Mesendoderm (in vitro differentiated cells): ENCODE data around the gene TMEM95.

Experiments used
- DNase-seq: peaks from one replicate; pipeline ENCODE4 v3.0.0; 2013
- H2AK5ac ChIP-seq: 2 replicates; pipeline ENCODE4 v1.6.1; 2013; ENCODE audit warnings: low read length, inconsistent platforms
- H2BK120ac ChIP-seq: 2 replicates; pipeline ENCODE4 v1.6.1; 2013; ENCODE audit warnings: low read depth, mild to moderate bottlenecking, low read length, moderate library complexity, mixed read lengths
- H2BK15ac ChIP-seq: replicated peaks from 2 replicates; pipeline ENCODE4 v1.6.1; 2013; ENCODE audit warnings: low read depth, mild to moderate bottlenecking, moderate library complexity
- H2BK5ac ChIP-seq: 2 replicates; pipeline ENCODE4 v1.6.1; 2013; ENCODE audit warnings: low read length, inconsistent platforms
- H3K18ac ChIP-seq: 2 replicates; pipeline ENCODE4 v1.6.1; 2013; ENCODE audit warnings: mild to moderate bottlenecking, low read length, mixed read lengths
- H3K23ac ChIP-seq: one replicate; pipeline ENCODE4 v1.6.1; 2013; ENCODE audit warnings: low read length
- H3K27ac ChIP-seq: 2 replicates; pipeline ENCODE4 v1.5.1; 2013; ENCODE audit warnings: low read depth, mild to moderate bottlenecking, inconsistent platforms, low read length, moderate library complexity
- H3K27me3 ChIP-seq: 2 replicates; pipeline ENCODE4 v1.6.1; 2013; ENCODE audit warnings: low read length, control low read depth, mild to moderate bottlenecking, inconsistent platforms; ENCODE audit not compliant: insufficient read depth, poor library complexity
- H3K36me3 ChIP-seq: 2 replicates; pipeline ENCODE4 v1.6.1; 2013; ENCODE audit warnings: low read length, inconsistent platforms; ENCODE audit not compliant: control insufficient read depth, insufficient read depth
- H3K4ac ChIP-seq: one replicate; pipeline ENCODE4 v1.6.1; 2013; ENCODE audit warnings: low read depth, mild to moderate bottlenecking, low read length, moderate library complexity
- H3K4me1 ChIP-seq: 2 replicates; pipeline ENCODE4 v1.6.1; 2013; ENCODE audit warnings: low read depth, low read length, inconsistent platforms; ENCODE audit not compliant: control insufficient read depth
- H3K4me2 ChIP-seq: 2 replicates; pipeline ENCODE4 v1.6.1; 2013; ENCODE audit warnings: low read length
- H3K4me3 ChIP-seq: 2 replicates; pipeline ENCODE4 v1.5.1; 2013; ENCODE audit warnings: mild to moderate bottlenecking, low read length
- H3K56ac ChIP-seq: one replicate; pipeline ENCODE4 v1.6.1; 2013; ENCODE audit warnings: low read length
- H3K79me1 ChIP-seq: 2 replicates; pipeline ENCODE4 v1.6.1; 2013; ENCODE audit warnings: low read length, inconsistent platforms
- H3K79me2 ChIP-seq: 2 replicates; pipeline ENCODE4 v1.6.1; 2013; ENCODE audit warnings: mild to moderate bottlenecking, low read length; ENCODE audit not compliant: control insufficient read depth, insufficient read depth
- H3K9ac ChIP-seq: 2 replicates; pipeline ENCODE4 v1.6.1; 2013; ENCODE audit warnings: low read length, inconsistent platforms
- H4K5ac ChIP-seq: one replicate; pipeline ENCODE4 v1.6.1; 2013; ENCODE audit warnings: low read length
- H4K8ac ChIP-seq: one replicate; pipeline ENCODE4 v1.6.1; 2013; ENCODE audit warnings: low read depth, mild to moderate bottlenecking, control low read depth, low read length, moderate library complexity
- WGBS: extraction: QIAGEN DNeasy Blood & Tissue Kit; methylation state at CpG from one replicate; pipeline ENCODE4 v1.1.7; 2013; ENCODE audit warnings: low lambda C conversion rate, missing lambda C conversion rate; ENCODE audit not compliant: insufficient coverage; ENCODE audit errors: extremely low coverage; 5-methylcytosine and 5-hydroxymethylcytosine counted together

The TMEM95 gene

GRCh38 chr17:7328009-7328408 is 26.9 kb upstream of the TMEM95 start:
- H3K4me3 ChIP-seq, result no peak overlapping the region
- WGBS, result no CpG with 5 or more reads among the region's 1 CpG

GRCh38 chr17:7328840-7329373 is 26.0 kb upstream of the TMEM95 start, which contains the start of gene NEURL4:
Gene NEURL4 (minus strand): TSS chr17:7329335. CDS start chr17:7329312, 23 bp downstream.
- H2AK5ac ChIP-seq, result peak within 1 kb of the TSS; percentile 74
- peak; percentile 28 for DNase-seq
- no peak within 1 kb of the TSS for H3K18ac ChIP-seq
- peak within 1 kb of the TSS; percentile 100 for H3K9ac ChIP-seq
- H3K79me2 ChIP-seq, result peaks cover 13% of the 10 kb centered on the region
- H2BK5ac ChIP-seq, result peak within 1 kb of the TSS; percentile 71
- H4K8ac ChIP-seq, result no peak within 1 kb of the TSS
- no CpG with 5 or more reads among the region's 50 CpGs for WGBS
- H3K23ac ChIP-seq, result no peak within 1 kb of the TSS
- peak within 1 kb of the TSS; percentile 100 for H3K56ac ChIP-seq
- no peaks in the 10 kb centered on the region for H3K27me3 ChIP-seq
- no peaks in the 10 kb centered on the region for H3K4me1 ChIP-seq
- peak within 1 kb of the TSS; percentile 100 for H3K4me2 ChIP-seq
- H3K4ac ChIP-seq, result peak within 1 kb of the TSS; percentile 71
- H3K27ac ChIP-seq, result peak within 1 kb of the TSS; percentile 78
- no peak within 1 kb of the TSS for H2BK15ac ChIP-seq
- H3K4me3 ChIP-seq, result peak within 1 kb of the TSS; percentile 99
- peaks cover 11% of the 10 kb centered on the region for H3K79me1 ChIP-seq
- no peak within 1 kb of the TSS for H4K5ac ChIP-seq
- no peak within 1 kb of the TSS for H2BK120ac ChIP-seq
- peaks cover 6% of the 10 kb centered on the region for H3K36me3 ChIP-seq

More at GRCh38 chr17:7328009-7328408, 26.9 kb upstream of the TMEM95 start:
- Histone ChIP-seq H3K4ac (no peak overlapping the region), H2AK5ac (no peak overlapping the region), H4K5ac (no peak overlapping the region), H3K23ac (no peak overlapping the region), H2BK120ac (no peak overlapping the region), H3K18ac (no peak overlapping the region), H3K4me1 (no peaks in the 10 kb centered on the region), H2BK15ac (no peak overlapping the region), H2BK5ac (no peak overlapping the region), H3K27ac (no peak overlapping the region), H3K4me2 (no peak overlapping the region), H3K56ac (peak overlapping the region; percentile 62), H3K27me3 (no peaks in the 10 kb centered on the region), H4K8ac (no peak overlapping the region), H3K79me2 (peaks cover 13% of the 10 kb centered on the region), H3K79me1 (peaks cover 11% of the 10 kb centered on the region), H3K36me3 (peaks cover 7% of the 10 kb centered on the region), H3K9ac (peak overlapping the region; percentile 26)
- DNase-seq, result no peak

- no peak overlapping the region for H4K8ac ChIP-seq
- H3K56ac ChIP-seq, result peak overlapping the region; percentile 94
- no peak overlapping the region for H3K23ac ChIP-seq
- no peak overlapping the region for H2BK15ac ChIP-seq
- H3K79me2 ChIP-seq, result peaks cover 13% of the 10 kb centered on the region
- peaks cover 11% of the 10 kb centered on the region for H3K79me1 ChIP-seq
- no peak overlapping the region for H2BK120ac ChIP-seq
- peaks cover 6% of the 10 kb centered on the region for H3K36me3 ChIP-seq
- H2BK5ac ChIP-seq, result peak overlapping the region; percentile 71
- DNase-seq, result peak; percentile 100
- peak overlapping the region; percentile 100 for H3K4me2 ChIP-seq
- no peaks in the 10 kb centered on the region for H3K4me1 ChIP-seq
- H3K4ac ChIP-seq, result no peak overlapping the region
- WGBS, result no CpG with 5 or more reads among the region's 43 CpGs
- no peaks in the 10 kb centered on the region for H3K27me3 ChIP-seq
- H3K27ac ChIP-seq, result peak overlapping the region; percentile 78
- H4K5ac ChIP-seq, result no peak overlapping the region
- H2AK5ac ChIP-seq, result no peak overlapping the region
- peak overlapping the region; percentile 74 for H3K4me3 ChIP-seq
- no peak overlapping the region for H3K18ac ChIP-seq
- H3K9ac ChIP-seq, result peak overlapping the region; percentile 91
These were observed 25.5 kb upstream of the TMEM95 start for GRCh38 chr17:7329374-7329996.

GRCh38 chr17:7329997-7330637 is 24.8 kb upstream of the TMEM95 start:
- H4K5ac ChIP-seq, result no peak overlapping the region
- no CpG with 5 or more reads among the region's 34 CpGs for WGBS

GRCh38 chr17:7330638-7331015 is 24.3 kb upstream of the TMEM95 start:
- H3K79me2 ChIP-seq, result peaks cover 13% of the 10 kb centered on the region
- H2BK120ac ChIP-seq, result peak overlapping the region; percentile 50
- peak overlapping the region; percentile 80 for H3K9ac ChIP-seq
- H2AK5ac ChIP-seq, result no peak overlapping the region
- H4K8ac ChIP-seq, result no peak overlapping the region
- H2BK5ac ChIP-seq, result no peak overlapping the region
- DNase-seq, result no peak
- peak overlapping the region; percentile 84 for H3K18ac ChIP-seq
- H3K4ac ChIP-seq, result peak overlapping the region; percentile 71
- no peak overlapping the region for H3K27ac ChIP-seq
- H3K4me1 ChIP-seq, result no peaks in the 10 kb centered on the region
- no peaks in the 10 kb centered on the region for H3K27me3 ChIP-seq
- H3K36me3 ChIP-seq, result peaks cover 4% of the 10 kb centered on the region
- H3K4me2 ChIP-seq, result peak overlapping the region; percentile 59
- peaks cover 11% of the 10 kb centered on the region for H3K79me1 ChIP-seq
- no peak overlapping the region for H3K23ac ChIP-seq
- WGBS, result no CpG with 5 or more reads among the region's 13 CpGs
- no peak overlapping the region for H3K4me3 ChIP-seq
- peak overlapping the region; percentile 84 for H3K56ac ChIP-seq
- H4K5ac ChIP-seq, result peak overlapping the region; percentile 2
- H2BK15ac ChIP-seq, result no peak overlapping the region

More at GRCh38 chr17:7329997-7330637, 24.8 kb upstream of the TMEM95 start:
- no peak overlapping the region for H2BK5ac ChIP-seq
- no peaks in the 10 kb centered on the region for H3K27me3 ChIP-seq
- no peaks in the 10 kb centered on the region for H3K4me1 ChIP-seq
- peak overlapping the region; percentile 74 for H3K4me3 ChIP-seq
- H3K79me1 ChIP-seq, result peaks cover 11% of the 10 kb centered on the region
- H2BK15ac ChIP-seq, result no peak overlapping the region
- peaks cover 4% of the 10 kb centered on the region for H3K36me3 ChIP-seq
- peak; percentile 94 for DNase-seq
- peak overlapping the region; percentile 100 for H3K4me2 ChIP-seq
- no peak overlapping the region for H2AK5ac ChIP-seq
- peak overlapping the region; percentile 94 for H3K56ac ChIP-seq
- peaks cover 13% of the 10 kb centered on the region for H3K79me2 ChIP-seq
- peak overlapping the region; percentile 91 for H3K9ac ChIP-seq
- H3K27ac ChIP-seq, result peak overlapping the region; percentile 78
- peak overlapping the region; percentile 71 for H3K4ac ChIP-seq
- peak overlapping the region; percentile 84 for H3K18ac ChIP-seq
- no peak overlapping the region for H4K8ac ChIP-seq
- no peak overlapping the region for H3K23ac ChIP-seq
- H2BK120ac ChIP-seq, result peak overlapping the region; percentile 50
